HG02970 (cell line): ENCODE results near the gene RNF103.
"Not testable (repeated sequence)": the region's sequence is repeated elsewhere in the genome, so short reads cannot be mapped to it uniquely, and the experiment has no call there.

Experiments
- ATAC-seq: cut with Tn5 transposase; IDR thresholded peaks from one replicate; pipeline ENCODE4 v1.9.1; 2021; ENCODE audit warnings: mild to moderate bottlenecking, moderate library complexity, moderate number of reproducible peaks; ENCODE audit not compliant: unreplicated experiment, low FRiP score

The RNF103 gene

DNA sequence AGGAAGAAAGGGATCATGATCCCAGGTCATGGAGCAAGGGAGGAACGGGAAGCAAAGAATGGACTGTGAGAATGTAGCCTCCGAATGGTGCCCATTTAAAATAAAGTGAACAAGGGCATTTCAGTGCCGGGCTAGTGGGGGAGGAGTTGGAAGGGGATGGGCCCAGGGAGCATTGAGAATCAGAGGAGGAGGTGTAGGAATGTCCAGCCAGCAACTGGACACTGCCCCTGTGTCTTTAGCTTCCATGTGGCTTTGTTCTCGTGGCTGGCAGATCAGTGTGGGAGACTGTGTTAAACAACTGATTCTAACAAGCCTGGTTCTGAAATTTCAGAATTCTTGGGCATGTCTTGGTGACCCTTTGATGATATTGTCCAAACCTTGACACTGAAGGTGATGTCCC, 1.4 kb upstream of the RNF103 start:
- no peak for ATAC-seq

DNA sequence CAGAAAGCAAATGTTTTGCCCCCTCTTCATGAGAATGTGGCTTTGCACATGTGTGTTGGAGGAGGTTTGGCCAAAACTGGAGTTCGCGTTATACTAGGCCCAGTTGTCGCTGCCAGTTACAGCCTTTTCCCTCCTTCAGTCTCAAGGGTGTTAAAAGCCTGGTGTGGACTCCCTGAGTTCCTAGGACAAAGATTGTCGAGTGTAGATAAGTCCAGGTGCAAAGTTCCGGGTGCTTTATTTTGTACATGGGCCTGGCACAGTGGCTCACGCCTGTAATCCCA, 542 bp upstream of the RNF103 start:
- ATAC-seq: no peak

DNA sequence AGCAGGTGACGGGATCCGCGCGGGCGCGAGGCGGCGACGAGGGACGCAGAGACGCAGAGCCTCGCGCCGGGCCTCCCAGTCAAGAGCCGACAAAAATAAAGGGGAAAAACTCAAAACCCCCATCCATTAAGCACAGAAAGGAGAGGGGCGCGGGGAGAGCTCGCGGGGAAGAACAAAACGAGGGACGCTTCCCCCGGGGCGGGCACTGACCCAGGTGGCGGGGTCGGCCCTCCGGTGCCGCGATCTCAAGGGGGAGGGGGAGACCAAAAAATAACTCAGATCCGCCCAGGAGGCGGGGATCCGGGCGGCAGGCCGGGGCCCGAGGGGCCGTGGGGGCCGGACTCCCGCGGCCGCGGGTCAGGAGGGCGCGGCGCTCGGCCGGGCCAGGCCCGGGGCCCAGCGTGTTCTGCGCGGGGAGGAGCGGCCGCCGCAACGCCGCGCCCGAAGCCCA, 597 bp downstream of the RNF103 start:
- peak; percentile 56 for ATAC-seq

DNA sequence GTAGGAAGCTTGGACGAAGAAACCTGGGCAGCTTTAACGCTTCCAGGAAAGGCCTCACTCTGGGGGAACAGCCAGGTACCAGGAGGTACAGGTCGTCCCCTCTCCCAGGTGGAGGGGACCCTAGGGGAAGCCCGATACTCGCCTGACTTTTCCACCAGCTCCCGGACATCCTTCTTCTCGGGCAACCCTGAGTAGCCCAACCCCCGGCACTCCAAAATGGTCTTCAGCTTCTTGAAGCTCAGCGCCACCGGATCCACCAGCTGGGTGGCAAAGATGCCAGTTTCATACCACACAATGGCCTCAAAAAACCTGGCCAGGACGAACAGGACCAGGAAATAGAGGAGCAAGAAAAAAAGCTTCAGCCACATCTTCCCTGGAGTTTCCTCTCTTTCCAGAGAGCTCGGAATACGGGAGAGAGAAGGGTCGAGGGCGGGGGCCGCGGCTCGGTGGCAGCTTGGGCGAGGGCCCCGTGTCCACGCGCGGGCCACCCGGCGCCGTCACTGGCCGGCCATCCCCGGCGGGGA, 1.1 kb downstream of the RNF103 start:
- ATAC-seq: no peak

DNA sequence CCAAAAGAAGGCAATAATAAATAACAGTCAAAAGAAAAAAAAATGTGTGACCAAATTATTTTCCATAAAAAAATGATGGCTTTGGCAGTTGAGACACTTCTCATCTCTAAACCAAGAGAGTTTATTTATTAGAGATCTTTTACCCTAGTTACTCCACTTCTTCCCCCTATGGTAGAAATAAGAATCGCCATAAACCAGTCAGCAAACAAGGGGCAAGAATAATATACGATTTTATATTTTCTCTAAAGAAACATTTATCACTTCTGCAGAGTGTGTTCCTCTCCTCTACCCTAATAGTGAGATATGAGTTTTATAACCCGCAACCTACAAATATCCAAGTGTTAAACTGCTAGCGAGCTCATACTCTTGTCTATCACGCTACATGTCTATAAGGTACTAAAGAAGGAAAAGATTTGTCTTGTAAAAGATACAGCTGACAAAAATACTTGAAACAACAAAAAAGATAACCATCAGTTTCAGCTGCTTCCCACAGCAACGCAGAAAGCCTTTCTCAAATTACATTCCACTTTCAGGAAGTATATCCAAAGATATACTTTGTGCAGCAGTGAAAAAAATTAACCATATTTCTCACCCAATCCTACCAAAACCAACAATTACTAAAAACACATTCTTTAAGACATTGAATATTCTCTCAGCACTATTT, 2.3 kb downstream of the RNF103 start:
- ATAC-seq: no peak

DNA sequence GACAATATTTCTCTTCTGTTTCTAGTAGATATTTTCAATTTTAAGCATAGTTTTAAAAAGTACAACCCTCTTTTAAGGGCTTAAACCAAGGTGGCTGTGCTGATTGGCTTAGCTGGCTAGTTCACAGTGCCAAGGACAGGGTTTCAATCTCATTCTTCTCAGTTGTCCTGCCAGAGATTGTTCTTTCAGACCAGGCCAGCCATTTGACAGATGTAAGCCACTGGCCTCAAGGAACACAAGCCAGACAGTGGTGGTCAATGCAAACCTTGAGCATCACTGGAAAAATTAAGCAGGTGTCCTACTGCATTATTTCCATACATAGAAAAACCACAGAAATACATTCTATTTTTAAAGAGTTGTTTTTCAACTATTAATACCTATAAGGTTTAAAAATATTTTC, 5.9 kb downstream of the RNF103 start:
- no peak for ATAC-seq

DNA sequence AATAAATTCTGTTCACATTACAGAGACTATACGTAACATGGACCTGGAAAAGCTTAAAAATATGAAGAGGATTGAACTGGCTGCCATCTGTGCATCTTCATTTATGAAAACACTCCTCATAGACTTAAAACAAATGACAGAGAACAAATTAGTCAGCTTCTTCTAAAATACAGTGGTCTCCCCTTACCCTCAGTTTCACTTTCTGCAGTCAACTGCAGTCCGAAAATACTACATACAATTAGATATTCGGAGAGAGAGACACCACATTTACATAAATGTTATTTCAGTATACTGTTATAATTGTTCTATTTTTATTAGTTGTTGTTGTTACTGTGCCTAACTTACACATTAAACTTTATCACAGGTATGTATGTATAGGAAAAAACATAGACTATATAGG, 6.5 kb downstream of the RNF103 start:
- no peak for ATAC-seq

DNA sequence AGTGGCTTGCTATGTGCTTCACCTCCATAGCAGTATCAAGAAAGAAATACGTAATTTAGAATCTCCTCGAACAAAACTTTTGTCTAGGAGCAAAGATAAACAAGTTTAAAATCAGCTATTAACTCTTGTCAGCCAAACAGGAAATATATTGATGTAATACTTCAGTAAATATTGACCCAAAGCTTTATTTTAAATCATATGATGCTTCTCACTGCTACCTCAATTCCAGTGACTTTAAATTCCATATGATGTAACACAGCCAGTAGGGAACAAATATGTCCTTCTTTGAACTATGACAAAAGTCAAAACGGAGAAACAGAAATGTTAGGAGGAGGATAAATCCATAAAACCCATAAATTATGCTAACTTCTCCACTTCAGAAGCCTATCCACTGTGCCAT, 7.2 kb downstream of the RNF103 start:
- ATAC-seq: no peak

DNA sequence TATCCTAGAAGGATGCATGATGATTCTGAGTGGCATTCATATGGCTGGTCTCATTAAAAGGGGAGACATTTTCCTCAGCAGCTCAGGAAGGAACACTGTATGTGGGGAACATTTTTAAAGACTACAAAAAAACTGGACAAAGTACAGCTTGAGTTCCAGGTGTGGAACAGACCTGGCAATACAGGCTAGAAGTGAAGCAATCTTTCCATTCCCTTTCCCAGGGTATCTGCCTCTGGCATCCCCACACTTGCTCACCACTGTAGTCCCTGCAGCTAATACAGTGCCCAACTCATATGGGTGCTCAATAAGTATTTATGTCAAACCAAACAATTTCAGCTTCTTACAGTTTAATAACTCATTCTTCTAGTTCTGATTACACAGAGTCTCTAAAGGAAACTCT, 8.1 kb downstream of the RNF103 start:
- no peak for ATAC-seq

DNA sequence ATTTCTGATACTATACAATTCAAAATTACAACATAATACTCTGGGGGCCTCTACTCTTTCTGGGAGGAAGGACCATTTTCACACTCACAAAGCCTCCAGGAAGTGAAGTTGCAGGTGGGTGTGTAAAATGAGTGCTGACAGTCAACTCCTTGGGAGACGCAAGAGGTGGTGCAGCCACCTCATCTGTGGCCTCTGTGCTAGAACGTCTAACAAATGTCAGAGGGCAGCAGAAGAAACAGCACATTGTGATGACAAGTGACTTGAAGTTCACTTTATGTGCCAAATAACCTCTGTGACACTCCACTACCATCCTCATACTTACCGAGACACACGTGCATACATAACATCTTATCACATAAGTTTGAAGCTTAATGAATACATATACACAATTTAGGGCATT, 10.2 kb downstream of the RNF103 start:
- ATAC-seq: no peak

DNA sequence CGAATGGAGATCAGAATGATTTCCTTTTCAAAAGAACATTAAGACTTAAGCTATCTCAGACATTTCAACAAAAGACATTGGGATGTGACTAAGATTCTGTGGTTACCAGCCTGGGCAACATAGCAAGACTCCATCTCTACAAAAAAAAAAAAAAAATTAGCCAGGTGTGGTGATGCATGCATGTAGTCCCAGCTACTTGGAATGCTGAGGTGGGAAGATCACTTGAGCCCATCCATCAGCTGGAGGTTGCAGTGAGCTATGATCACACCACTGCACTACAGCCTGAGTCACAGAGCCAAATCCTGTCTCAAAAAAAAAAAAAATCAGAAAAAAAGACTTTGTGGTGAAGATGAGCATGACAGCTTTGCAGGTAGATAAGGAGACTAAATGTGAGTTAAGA, 12.8 kb downstream of the RNF103 start:
- ATAC-seq: no peak

DNA sequence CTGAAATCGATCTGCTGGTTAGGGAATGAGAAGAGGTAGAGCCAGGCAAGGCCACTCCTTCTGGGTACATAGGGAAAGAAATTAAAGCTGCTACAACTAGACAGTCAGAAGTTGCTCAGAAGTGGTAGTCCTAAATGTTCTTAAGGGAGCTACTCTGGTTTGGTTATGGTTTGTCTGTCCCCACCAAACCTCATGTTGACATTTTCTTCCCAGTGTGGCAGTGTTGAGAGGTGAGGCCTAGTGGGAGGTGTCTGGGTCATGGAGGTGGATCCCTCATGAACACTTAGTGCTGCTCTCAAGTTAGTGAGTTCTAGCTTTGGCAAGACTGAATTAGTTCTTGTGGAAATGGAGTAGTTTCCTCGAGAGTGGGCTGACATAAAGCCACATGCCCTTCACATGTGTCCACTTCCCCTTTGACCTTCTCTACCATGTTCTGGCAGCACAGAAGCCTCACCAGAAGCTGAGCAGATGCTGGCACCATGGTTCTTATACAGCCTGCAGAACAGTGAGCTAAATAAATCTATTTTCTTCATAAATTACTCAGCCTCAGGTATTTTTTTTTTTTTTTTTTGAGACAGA, 14.7 kb downstream of the RNF103 start:
- no peak for ATAC-seq

DNA sequence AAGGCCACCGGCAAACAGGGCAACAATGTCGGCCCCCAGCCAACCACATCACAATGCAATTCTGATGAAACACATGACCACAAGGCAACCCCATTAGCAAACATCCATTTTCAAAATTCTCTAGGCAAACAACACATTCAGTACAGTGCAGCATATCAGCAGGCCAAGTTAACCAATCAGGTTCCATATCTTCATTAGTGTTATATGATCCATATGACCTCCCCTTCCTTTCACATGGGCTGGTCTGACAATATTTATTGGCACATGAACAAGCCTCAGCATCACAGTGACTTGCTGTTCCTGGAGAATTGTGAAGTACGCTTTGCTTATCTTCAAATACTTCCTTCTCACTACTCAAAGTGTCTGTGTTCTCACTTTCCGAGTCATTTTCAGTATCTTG, 19.8 kb downstream of the RNF103 start:
- ATAC-seq: no peak

DNA sequence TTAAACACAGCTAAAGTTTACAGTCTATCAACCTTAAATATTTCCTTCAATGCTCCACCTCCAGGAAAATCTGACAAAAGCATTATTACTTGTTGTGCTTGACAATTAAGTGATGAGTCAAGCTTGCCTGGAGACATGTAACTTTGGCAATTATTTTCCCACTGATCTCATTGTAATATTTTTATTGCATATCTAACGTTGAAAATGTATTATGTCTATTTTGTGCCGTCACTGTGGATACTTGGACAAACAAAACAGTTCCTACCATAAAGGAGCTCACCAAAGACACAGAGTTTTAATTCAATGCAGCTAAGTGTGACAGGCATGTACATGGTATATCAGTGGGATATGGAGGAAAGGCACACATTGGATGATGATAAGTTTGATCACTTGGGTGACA, 24.7 kb downstream of the RNF103 start:
- ATAC-seq: no peak

DNA sequence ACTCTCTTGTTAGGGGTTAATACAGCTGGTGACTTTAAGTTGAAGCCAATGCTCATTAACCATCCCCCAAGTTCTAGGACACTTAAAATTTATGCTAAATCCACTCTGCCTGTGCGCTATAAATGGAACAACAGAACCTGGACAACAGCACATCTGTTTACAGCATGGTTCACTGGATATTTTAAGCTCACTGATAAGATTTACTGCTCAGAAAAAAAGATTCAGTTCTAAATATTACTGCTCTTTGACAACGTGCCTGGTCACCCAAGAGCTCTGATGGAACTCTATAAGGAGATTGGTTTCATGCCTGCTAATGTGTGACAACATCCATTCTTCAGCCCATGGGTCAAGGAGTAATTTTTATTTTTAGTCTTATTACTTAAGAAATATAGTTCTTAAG, 27.5 kb downstream of the RNF103 start:
- ATAC-seq: no peak

DNA sequence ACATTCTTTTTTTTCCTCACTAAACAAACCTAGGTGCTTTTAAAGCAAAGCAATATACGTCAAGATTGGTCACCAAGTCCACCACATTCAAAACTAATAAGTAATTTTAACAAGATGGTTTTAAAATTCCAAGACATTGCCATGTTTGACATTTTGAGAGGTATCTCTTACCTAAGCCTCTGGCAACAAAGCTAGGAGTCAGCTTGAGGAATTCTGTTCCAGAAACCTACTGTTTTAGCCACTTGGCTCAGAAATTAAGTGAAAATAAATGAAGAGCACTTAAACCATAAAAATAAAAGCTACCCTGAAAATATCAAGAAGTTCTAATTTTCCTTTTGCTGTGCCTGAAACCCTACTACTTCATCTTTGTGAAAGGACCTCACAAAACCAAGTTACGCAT, 30.4 kb downstream of the RNF103 start:
- no peak for ATAC-seq

DNA sequence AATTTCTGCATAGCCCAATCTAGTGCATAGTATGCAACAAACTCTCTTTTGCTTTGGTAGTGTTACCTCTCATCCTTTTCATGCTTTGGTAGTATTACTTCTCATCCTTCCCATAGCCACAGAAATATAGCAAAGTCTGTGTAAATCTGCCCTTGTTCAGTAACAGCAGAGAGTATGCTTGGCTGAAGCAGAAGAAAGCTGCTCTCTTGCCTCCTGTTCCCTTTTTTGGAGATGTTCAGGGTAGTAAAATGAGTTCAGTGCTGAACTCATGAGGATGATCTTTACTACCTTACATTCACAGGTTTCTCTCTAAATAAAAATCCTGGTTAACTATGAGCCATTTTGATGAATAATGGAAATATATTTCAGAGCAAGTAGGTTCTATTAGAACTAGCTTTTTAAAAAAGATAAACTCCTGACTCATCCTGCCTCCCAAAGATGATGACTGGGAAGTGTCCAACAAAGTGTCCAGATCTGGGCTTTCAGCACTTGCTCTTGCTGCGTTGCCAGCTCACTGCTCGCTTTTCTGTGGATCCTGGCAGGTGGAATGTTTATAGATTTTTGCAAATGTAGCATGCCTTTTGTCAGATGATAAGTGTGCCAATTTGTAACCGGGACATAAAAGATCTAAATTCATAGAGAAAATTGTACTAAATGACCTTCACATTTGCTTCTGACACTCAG, 31.0 kb downstream of the RNF103 start:
- no peak for ATAC-seq

DNA sequence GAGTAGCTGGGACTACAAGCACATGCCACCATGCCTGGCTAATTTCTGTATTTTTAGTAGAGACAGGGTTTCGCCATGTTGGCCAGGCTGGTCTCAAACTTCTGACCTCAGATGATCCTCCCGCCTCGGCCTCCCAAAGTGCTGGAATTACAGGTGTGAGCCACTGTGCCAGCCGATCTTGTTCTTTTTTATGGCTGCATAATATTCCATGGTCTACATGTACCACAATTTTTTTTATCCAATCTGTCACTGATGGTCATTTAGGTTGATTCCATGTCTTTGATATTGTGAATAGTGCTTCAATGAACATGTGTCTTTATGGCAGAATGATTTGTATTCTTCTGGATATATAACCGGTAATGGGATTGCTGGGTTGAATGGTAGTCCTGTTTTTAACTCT, 34.0 kb downstream of the RNF103 start:
- not testable (repeated sequence) for ATAC-seq

DNA sequence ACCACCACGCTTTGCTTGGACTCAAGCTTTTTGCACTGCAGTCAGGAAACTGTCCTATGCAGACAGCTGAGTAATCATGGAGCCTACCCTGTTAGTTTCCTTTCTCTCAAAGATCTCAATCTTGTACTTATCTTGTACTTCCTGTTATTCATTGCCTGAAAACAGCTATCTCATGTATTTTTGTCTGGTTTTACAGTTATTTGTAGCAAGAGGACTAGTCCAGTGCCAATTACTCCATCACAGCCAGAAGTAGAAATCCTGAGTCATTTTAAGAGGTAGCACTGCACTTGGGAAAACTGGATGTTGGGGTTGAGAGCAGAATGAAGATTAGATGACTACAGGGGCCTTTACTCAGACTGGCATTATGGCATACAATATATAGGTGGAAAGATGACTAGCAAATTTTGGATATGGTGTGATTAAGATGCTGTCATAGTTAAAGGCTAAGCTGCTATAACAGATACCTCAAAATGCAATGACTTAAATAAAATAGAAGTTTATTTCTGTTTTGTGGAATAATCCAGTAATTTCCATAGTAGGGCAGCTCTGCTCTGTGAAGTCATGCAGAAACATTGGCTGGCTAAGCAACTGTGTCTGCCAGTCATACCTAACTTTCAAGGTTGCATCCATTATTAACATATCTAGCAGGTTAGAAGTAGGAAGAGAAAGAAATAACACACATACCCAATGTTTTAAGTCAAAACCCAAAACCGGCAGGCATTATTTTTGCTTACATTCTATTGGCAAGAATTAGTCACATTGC, 39.3 kb downstream of the RNF103 start:
- ATAC-seq: no peak

DNA sequence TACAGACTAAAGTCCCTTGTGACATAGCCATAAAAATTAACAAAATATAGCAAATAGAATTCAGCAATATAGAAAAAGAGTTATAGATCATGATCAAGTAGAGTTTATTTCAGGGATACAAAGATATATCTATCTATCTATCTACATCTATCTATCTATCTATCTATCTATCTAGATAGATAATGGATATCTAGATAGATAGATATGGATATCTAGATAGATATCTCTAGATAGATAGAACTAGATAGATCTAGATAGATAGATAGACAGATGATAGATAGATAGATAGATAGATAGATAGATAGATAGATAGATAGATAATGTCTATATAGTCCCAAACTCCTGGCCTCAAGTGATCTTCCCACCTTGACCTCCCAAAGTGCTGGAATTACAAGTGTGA, 43.1 kb downstream of the RNF103 start:
- ATAC-seq: no peak

DNA sequence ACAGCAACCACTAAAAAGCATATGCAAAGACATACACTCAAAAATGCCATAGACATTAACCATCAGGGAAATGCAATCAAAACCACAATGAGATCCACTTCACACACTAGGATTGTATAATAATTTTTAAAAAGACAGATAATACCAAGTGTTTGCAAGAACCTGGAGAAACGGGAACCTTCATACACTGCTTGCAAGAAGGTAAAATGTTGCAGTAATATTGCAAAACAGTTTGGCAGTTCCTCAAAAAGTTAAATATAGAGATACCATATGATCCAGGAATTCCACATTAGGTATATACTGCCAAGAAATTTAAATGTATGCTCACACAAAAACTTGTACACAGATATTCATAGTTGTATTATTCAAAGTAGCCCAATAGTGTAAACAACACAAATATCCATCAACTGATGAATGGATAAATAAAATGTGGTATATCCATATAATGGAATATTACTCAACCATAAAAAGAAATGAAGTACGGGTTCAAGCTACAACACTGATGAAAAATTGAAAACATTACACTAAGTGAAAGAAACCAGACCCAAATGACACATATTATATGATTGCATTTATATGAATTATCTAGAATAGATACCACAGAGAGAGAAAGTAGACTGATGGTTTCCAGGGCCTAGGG, 45.7 kb downstream of the RNF103 start:
- no peak for ATAC-seq
